MM.1S (cell line): ENCODE results near the gene MIEF1.

Experiments used
- DNase-seq: peaks from one replicate; pipeline ENCODE4 v3.0.0-alpha.2; 2015
- H2AFZ ChIP-seq: fragments of 300-600 bp; sonication (generic); 2 replicates; pipeline ENCODE4 v1.6.0; 2016; ENCODE audit warnings: antibody characterized with exemption, low read length
- H3F3A ChIP-seq: fragments of 300-600 bp; sonication (generic); 2 replicates; pipeline ENCODE4 v1.6.1; 2016; ENCODE audit warnings: mild to moderate bottlenecking, antibody characterized with exemption, low read length, moderate library complexity, mixed read lengths; ENCODE audit not compliant: insufficient read depth
- H3K27ac ChIP-seq: fragments of 300-600 bp; sonication (generic); 2 replicates; pipeline ENCODE4 v1.5.1; 2016; ENCODE audit warnings: mild to moderate bottlenecking, low read length
- H3K27me3 ChIP-seq: fragments of 300-600 bp; sonication (generic); replicated peaks from 2 replicates; pipeline ENCODE4 v1.6.0; 2016; ENCODE audit warnings: low read length; ENCODE audit not compliant: insufficient read depth
- H3K36me3 ChIP-seq: fragments of 300-600 bp; sonication (generic); replicated peaks from 2 replicates; pipeline ENCODE4 v1.6.1; 2016; ENCODE audit warnings: mild to moderate bottlenecking, low read length, mixed read lengths; ENCODE audit not compliant: insufficient read depth
- H3K4me1 ChIP-seq: fragments of 300-600 bp; sonication (generic); 2 replicates; pipeline ENCODE4 v1.6.1; 2016; ENCODE audit warnings: low read length, mixed read lengths
- H3K4me2 ChIP-seq: fragments of 300-600 bp; sonication (generic); 2 replicates; pipeline ENCODE4 v1.6.0; 2016; ENCODE audit warnings: low read depth, low read length
- H3K4me3 ChIP-seq: fragments of 300-600 bp; sonication (generic); 2 replicates; pipeline ENCODE4 v1.5.1; 2016; ENCODE audit warnings: low read length, mixed read lengths
- H3K79me2 ChIP-seq: fragments of 300-600 bp; sonication (generic); 2 replicates; pipeline ENCODE4 v1.6.1; 2016; ENCODE audit warnings: mixed run types, low read length, mixed read lengths
- H3K9ac ChIP-seq: fragments of 300-600 bp; sonication (generic); 2 replicates; pipeline ENCODE4 v1.6.1; 2016; ENCODE audit warnings: low read length, mixed read lengths
- H3K9me2 ChIP-seq: fragments of 300-600 bp; sonication (generic); replicated peaks from 2 replicates; pipeline ENCODE4 v1.6.1; 2016; ENCODE audit warnings: mild to moderate bottlenecking, low read length, mixed read lengths; ENCODE audit not compliant: insufficient read depth
- H3K9me3 ChIP-seq: fragments of 300-600 bp; sonication (generic); replicated peaks from 2 replicates; pipeline ENCODE4 v1.6.1; 2016; ENCODE audit warnings: mild to moderate bottlenecking, low read length, mixed read lengths; ENCODE audit not compliant: insufficient read depth
- H4K20me1 ChIP-seq: fragments of 300-600 bp; sonication (generic); 2 replicates; pipeline ENCODE4 v1.6.1; 2016; ENCODE audit warnings: mild to moderate bottlenecking, low read length, moderate library complexity, mixed read lengths; ENCODE audit not compliant: insufficient read depth
- CTCF ChIP-seq: fragments of 300-600 bp; sonication (generic); IDR thresholded peaks from 2 replicates; pipeline ENCODE4 v1.5.1; 2016; ENCODE audit warnings: antibody characterized with exemption, low read length, mixed read lengths
- EZH2 ChIP-seq: fragments of 300-600 bp; sonication (generic); optimal IDR thresholded peaks from 2 replicates; pipeline ENCODE3; 2017; ENCODE audit warnings: low read depth, mild to moderate bottlenecking, antibody characterized with exemption, low read length, mixed read lengths
- EZH2phosphoT487 ChIP-seq: fragments of 300-600 bp; sonication (generic); IDR thresholded peaks from 2 replicates; pipeline ENCODE4 v1.6.1; 2018; ENCODE audit warnings: antibody characterized with exemption, low read length

The MIEF1 gene

GRCh38 chr22:39457556-39458443 lies 44.3 kb upstream of the MIEF1 start:
- Histone ChIP-seq H3K27me3 (no peaks in the 10 kb centered on the region), H3K4me3 (no peak overlapping the region), H3K9me2 (no peaks in the 10 kb centered on the region), H3K4me2 (no peak overlapping the region), H3K27ac (no peak overlapping the region), H2AFZ (no peak overlapping the region), H3K4me1 (no peaks in the 10 kb centered on the region), H3K9ac (no peak overlapping the region), H3K79me2 (peaks cover 87% of the 10 kb centered on the region), H4K20me1 (no peaks in the 10 kb centered on the region), H3F3A (no peaks in the 10 kb centered on the region), H3K36me3 (peaks cover 3% of the 10 kb centered on the region; the same call in 1 of the 2 replicates), H3K9me3 (no peaks in the 10 kb centered on the region)
- no peak for DNase-seq
- TF ChIP-seq EZH2 (no peak), EZH2phosphoT487 (no peak), CTCF (no peak)

- H3K9me2 ChIP-seq: no peaks in the 10 kb centered on the region
- no peaks in the 10 kb centered on the region for H4K20me1 ChIP-seq
- H3K9me3 ChIP-seq: no peaks in the 10 kb centered on the region
- TF ChIP-seq EZH2phosphoT487: no peak
- TF ChIP-seq CTCF: no peak
- no peak for TF ChIP-seq EZH2
- peaks cover 87% of the 10 kb centered on the region for H3K79me2 ChIP-seq
- no peak for DNase-seq
- no peaks in the 10 kb centered on the region; the same call in 1 of the 2 replicates for H3K4me1 ChIP-seq
- H3K27me3 ChIP-seq: no peaks in the 10 kb centered on the region
- no peak overlapping the region for H3K9ac ChIP-seq
- no peak overlapping the region for H2AFZ ChIP-seq
- H3K4me2 ChIP-seq: no peak overlapping the region
- H3K27ac ChIP-seq: no peak overlapping the region
- peaks cover 3% of the 10 kb centered on the region; the same call in 1 of the 2 replicates for H3K36me3 ChIP-seq
- no peaks in the 10 kb centered on the region for H3F3A ChIP-seq
- no peak overlapping the region for H3K4me3 ChIP-seq
Measured at GRCh38 chr22:39458444-39459083, 43.5 kb upstream of the MIEF1 start.

- H3K36me3 ChIP-seq: peaks cover 3% of the 10 kb centered on the region; the same call in 1 of the 2 replicates
- H3K9ac ChIP-seq: no peak overlapping the region
- H3K4me2 ChIP-seq: no peak overlapping the region
- peaks cover 5% of the 10 kb centered on the region; the same call in 1 of the 2 replicates for H3F3A ChIP-seq
- H3K9me3 ChIP-seq: no peaks in the 10 kb centered on the region
- H3K27me3 ChIP-seq: no peaks in the 10 kb centered on the region
- TF ChIP-seq EZH2phosphoT487 (no peak), EZH2 (no peak), CTCF (no peak)
- H2AFZ ChIP-seq: no peak overlapping the region
- peaks cover 4% of the 10 kb centered on the region for H3K4me1 ChIP-seq
- peaks cover 83% of the 10 kb centered on the region for H3K79me2 ChIP-seq
- no peak overlapping the region for H3K27ac ChIP-seq
- H3K9me2 ChIP-seq: no peaks in the 10 kb centered on the region
- DNase-seq: no peak
- no peaks in the 10 kb centered on the region for H4K20me1 ChIP-seq
- H3K4me3 ChIP-seq: no peak overlapping the region
Measured at GRCh38 chr22:39459681-39460080, 42.4 kb upstream of the MIEF1 start.
